OCI-M1 (cell line): ENCODE data around the gene RELN.
"Not testable (repeated sequence)": the region's sequence is repeated elsewhere in the genome, so short reads cannot be mapped to it uniquely, and the experiment has no call there.

Experiments
- DNase-seq: peaks from one replicate; lab custom pipeline; 2025; lab: John Stamatoyannopoulos, UW

Gene RELN

DNA sequence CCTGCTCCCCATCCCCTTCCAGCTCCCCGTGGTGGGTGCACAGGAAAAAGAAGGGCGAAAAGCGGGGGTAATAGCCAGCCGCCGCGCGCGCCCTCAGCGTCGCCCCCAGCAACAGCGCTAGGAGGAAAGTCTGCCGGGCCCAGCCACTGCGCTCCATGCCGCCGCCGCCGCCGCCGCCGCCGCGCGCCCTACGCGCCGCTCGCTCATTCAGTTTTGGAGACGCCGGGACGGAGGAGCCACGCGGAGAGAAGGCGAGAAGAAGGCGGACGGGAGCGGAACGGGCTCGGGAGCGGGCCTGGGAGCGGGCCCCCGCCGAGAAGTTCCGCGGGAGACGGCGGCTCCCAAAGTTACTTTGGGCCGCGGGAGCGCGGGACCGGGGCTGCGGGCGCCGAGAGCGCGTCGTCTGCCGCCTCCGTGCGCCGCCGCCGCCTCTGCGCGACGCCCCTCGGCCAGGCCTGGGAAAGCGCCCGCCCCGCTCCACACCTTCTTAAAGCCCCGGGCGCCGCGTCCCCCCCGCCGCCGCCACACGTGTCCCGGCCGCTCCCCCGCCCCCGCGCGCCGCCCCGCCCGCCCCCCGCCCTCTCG, at the start of gene RELN:
Gene RELN (minus strand): TSS at position 459 of the 585 bp plus-strand sequence. CDS start 302 bp downstream, at position 157.
- DNase-seq: peak; percentile 39

DNA sequence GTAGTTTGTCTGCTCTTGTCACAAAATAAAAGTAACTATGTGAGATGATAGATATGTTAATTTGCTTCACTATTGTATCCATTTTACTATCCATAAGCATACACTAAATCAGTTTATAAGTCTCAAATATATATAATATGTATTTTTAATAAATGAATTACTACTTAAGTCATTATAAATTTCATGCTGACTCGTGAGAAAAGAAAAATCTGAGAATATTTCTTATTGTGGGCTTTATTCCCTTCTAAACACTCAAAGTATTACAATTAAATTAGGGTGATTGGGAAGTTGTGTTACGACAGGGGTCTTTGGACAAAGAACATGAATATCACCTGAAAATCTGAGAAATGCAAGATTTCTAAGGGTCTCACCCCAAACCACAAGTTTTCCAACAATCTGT, 48.7 kb upstream of the RELN start:
- DNase-seq: no peak

DNA sequence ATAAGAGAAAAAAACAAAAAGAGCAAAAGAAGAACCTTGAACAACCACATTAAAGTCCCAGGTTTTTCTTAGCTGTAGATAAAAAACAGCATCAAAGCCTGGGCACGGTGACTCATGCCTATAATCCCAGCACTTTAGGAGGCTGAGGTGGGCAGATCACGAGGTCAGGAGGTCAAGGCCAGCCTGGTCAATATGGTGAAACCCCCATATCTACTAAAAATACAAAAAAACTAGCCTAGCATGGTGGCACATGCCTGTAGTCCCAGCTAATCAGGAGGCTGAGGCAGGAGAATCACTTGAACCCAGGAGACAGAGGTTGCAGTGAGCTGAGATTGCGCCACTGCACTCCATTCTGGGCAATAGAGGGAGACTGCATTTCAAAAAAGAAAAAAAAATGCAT, 47.4 kb upstream of the RELN start:
- DNase-seq: not testable (repeated sequence)

DNA sequence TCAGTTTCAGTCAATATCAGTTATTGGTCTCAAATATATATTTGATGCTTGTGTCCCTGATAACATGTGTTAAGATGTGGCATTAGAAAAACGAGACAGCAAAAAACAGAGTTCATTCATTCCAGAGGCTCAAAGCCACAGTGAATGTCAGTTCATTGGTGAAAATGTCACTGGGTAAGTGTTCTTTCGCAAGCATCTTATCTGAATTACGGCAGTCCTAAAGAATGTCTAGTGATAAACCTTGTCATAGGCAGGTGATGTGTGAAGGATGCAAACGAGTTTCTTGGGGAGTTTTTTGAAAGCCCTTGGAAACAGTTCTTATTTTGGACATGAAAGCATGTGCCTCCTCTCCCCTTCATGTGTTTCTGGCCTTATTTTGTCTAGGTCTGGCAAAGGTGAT, 45.9 kb upstream of the RELN start:
- DNase-seq: no peak

DNA sequence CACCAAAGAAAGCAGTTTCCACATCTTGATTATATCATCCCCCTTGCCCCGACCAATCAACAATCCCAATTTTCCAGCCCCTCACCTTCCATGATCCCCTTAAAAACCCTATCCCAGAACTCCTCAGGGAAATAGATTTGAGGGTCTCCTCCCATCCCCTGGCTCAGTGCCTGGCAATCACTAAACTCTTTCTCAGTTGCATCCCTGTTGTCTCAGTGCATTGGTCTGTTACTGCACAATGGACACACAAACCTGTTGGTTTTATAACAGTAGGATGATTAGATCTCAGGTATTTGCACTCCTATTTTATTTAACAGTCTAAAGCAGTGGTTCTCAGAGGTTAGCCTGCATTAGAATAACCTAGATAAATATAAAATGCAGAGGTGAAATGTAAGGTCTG, 45.2 kb upstream of the RELN start:
- no peak for DNase-seq

DNA sequence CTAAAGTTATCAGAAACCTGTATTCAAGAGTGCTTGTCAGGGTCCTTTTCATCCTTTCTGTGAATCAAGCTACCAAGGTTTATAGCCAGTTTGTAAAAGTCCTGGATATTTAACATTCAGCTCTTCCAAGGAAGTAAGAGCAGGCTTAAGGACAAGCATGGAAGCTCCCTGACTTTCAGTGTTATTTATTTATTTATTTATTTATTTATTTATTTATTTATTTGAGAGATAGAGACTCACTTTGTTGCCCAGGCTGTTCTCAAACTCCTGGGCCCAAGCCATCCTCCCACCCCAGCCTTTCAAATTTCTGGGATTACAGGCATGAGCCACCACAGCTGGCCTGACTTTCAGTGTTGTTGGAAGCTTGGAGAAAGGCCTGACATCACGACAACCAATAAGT, 44.4 kb upstream of the RELN start:
- DNase-seq: no peak

DNA sequence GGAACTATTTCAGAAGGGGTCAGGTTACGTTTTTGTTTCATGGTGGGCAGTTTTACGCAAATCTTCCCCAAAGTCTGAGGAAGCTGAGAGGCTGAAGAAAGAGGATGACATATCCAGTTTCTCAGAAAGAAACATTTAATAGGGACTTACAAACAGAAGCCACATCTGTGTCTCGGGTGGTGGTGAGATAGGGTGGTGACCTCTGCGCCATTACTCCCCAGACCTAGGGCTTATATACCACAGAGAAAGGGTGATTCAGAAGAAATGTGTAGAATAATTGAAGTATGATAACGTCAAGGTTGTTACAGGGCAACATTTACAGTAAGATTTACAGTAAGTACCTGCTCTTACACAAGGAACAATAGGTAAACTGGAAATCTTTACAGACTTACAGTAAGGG, 43.0 kb upstream of the RELN start:
- DNase-seq: peak; percentile 29

DNA sequence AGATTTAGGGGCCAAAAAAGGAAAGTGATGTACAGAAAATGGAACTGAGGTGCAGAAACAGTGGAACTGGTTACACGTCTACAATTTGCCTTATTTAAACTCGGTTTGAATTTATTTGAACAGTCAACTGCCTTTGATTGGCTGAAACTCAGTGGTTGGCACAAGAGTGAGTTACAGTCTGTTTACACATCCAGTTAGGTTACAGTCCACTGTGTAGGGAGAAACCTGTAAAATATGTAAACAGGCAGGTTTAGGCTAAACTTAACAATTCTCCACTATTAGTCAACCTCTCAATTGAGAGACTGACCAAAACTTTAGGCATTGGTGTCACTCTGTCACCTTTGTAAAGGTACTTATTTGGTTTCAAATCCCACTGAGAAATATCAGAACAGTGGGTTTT, 40.3 kb upstream of the RELN start:
- DNase-seq: no peak

DNA sequence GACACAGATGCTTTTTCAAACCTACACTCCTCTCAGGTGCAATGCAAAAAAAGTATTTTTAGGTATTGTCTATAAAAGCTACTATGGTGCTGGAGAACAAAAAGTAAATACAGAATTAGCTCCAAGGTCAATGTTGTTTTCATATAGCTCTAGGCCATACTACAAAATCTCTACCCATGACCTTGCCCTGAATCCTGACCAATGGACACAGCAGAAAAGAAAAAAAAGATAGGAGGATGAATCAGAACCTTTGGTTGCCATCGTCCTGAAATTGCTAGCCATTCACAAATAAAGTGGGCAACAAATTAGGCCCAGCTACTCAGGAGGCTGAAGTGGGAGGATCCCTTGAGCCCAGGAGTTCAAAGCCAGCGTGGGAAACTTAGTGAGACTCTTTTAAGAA, 35.2 kb upstream of the RELN start:
- no peak for DNase-seq

DNA sequence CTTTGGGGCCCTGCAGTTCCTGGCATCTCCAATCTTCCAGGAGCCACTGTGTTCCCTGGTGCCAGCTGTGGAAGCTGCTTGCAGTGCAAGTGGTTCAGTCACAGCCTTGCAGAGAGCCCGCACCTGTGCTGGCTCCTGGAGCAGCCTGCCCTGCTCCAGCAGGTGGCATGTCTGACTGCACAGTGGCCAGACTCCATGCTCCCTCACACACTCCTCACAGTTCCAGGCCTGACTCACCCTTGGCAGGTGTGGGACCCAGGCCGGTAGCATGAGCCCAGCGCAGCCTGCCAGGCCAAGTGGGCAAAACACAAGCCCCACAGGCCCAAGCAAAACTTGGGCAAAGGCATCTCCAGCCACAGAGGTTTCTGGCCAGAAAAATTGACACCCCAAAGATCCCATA, 33.6 kb upstream of the RELN start:
- DNase-seq: no peak

DNA sequence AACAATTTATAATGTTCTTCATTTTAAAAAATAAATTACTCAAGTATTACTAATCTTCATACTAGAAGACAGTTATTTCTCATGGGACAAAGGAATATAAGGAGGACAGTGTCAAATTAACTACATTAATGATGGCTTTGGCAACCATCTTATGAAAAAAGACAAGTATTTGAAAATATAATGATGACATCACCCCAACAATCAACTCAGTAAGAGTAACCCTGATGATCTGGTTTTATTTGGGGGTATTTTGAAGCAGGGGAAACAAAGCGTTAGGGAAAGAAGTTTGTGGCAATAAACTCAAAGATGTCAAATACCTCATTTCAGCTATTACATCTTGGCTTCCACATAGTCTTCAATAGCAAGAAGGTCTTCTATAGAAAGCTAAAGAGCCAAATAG, 29.0 kb upstream of the RELN start:
- no peak for DNase-seq

DNA sequence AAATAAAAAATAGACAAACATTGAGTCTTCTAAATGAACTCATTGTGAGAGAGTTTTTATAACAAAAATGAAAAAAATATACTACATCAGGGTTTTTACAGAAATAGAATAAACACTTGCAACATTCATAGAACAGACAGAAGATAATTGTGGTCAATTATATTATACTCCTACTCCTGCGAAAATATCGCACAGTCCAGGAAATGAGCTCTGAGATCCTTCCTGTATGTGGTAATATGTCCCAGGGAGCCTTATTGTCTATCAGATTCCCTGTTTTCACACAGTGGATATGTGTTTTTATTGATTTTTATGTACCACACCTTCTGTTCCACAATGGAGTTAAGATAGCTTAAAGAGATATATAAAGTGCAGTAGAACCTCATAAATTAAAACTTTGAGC, 27.5 kb upstream of the RELN start:
- peak; percentile 5 for DNase-seq

DNA sequence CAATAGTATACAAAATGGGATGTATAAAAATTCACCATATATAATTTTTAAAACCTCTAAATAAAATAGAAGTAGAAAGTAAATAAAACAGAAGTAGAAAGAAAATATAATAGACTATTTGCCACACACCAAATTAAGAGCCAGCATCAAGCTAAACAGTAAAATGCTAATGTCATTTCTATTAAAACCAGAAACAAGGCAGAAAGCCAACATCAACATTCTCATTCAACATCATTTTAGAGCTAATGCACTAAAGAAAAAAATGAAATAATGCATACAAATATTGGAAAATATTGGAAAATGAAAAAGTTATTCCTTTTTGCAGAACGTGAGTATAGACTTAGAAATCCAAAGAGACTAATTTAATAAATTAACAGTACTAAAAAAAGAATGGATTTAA, 23.4 kb upstream of the RELN start:
- no peak for DNase-seq

DNA sequence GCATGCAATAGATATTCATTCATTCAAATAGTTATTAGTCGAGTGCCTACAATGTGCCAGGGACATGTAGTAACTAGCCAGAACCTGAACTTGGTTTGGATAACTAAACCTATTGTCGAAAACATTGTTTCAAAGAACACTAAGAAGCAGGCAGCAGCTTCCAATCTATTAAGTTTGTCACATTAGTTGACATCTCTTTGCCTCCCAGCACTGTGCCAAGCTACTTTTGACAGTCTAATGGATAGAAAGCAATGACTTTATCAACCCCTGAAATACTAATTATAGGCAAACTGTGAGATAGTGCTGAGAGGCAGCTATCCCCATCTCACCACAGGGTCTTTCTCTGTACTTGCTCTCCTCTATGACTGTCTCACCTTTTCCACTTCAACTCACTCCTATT, 22.4 kb upstream of the RELN start:
- DNase-seq: no peak

DNA sequence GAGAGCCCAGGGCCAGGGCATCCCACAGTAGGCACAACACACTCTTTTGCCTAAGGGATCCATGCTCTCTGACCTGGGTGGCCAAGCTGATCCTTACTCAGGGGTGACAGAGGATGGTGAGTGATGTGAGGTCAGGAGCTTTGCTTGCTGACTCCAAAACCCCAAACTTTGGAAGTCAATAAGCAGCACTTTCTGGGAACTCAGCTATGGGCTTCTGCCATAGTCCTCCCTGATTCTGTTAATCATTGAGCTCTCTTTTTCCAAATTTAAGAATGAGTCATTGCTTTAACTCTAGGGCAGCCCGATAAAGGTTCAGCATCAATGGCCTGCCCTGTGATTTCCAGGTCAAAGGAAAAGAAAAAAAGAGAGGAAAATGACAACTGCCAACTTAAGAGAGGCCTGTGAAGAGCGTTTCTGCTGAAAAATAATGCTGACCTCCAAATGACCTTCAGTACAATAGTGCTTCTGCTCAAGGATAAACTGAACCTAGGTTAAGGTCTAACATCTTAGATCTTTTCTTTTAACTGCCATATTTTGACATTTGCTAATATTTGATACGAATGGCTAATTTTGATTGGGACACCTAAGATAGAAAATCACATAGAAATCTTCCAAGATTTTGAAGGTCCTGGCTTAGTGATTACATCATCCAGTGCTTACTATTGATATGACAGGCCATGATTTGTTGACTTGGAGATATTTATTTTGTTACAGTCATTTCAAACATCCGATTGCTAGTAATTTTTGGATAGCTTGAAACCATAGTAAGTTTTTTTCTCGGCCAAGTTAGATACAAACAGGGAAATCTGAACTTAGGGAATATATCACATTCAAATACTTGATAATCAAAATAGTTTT, 20.8 kb upstream of the RELN start:
- no peak for DNase-seq

DNA sequence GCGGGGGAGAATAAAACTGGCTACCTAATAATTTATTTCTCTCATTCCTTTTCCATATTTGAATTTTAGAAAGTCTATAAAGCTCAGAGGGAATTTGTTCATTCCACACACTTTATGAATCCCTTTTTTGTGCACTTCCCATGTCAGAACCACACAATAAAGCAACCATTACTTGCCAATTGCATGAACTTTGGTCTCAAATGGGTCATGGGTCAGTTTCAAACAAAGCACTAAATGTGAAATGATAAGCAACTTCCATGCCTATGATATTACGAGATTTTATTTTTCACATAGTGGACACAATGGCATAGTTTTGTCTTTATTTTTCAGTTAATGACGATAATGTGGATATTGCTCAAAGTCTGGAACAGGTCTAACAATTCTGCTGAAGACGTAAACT, 18.6 kb upstream of the RELN start:
- DNase-seq: no peak

DNA sequence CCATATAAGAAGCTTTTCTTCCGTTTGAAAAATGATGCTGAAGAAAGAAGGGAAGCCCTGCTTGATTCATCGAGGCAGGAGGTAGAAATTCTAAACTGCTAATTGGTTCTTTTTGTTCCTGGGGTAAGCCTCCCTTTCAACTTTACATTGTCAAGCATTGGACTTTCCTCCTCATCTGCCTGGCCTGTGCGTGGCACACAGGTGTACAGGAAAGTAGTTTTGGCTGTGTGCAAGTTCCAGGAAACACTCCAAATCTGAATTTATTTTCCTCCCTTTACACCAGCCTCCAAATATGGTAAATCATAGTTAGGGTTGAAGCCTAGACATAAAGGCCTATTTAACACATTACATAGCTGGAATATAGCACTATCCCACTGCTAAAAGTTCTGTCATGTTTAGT, 18.2 kb upstream of the RELN start:
- no peak for DNase-seq

DNA sequence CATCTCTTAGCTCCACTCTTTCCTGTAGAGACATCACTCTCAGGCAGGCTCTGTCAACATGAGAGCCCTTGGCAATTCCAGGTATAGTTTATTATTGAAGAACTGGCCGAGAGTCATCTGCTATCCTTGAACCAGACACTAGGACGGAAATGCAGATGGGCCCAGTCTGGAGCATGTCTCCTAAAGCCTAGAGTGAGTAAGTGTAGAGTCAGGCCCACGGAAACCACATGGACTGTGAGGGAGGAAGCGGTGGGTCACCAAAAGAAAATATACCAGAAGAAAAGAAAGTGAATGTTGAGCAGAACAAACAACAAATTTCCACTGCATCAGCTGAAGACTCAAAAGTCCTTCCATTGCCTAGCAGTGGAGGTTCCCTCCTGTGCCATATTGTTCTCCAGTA, 15.7 kb upstream of the RELN start:
- no peak for DNase-seq

DNA sequence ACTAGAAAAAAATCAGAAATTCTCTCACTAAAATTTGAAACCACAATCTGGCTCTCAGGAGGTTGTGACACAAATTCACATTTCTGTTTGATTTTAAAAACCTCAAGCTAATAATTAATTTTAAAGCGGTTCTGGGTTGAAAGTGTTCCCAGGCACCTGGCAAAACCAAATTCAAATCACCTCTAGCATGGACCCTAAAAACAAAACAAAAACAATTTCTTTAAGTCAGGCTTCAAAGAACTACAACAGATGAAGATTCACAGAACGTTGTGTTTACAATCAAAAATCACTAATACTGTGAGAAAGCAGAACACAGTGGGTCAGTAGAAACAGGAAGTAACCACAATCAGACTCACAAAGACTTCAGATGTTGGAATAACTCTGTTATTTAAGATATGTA, 7.2 kb upstream of the RELN start:
- peak; percentile 63 for DNase-seq

DNA sequence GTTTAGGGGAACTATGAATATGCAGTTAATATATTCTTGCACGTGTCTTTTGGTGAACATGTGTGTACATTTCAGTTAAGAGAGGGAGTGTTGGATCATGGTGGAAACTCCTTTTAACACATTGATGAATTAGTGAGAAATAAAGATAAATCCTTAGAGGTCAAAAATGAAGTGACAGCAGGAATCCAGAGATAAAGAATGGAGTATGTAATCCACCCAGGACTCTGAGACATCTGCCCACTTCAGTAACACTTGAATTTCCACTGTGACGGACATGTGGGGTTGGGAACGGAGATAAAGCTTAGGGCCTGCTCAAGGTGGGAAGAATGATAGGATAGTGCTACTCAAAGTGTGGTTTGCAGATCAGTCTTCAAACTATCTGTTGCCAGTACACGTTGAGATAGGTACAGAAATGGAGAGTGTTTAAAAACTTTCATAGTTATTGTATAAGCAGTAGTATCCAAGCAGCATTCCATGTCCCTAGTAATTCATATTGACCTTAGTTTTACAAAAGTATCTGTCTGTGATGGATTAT, 6.6 kb upstream of the RELN start:
- peak; percentile 89 for DNase-seq

DNA sequence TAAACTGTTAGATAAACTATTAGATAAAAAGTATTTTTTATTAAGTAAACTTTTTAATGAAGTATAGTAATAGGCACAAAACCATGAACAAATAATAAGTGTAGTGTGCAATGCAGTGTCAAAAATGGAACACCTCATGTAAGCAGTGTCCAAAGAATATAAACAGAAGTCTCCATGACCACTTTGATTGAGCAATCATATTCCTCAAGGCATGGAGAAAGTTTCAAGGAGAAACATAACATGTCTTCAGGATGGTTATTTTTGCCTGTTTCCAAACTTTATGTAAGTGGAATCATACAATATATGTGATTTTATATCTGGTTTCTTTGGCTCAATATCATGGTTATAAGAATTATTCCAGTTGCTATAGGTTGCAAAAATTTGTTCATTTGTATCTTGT, 6.1 kb upstream of the RELN start:
- peak; percentile 46 for DNase-seq

DNA sequence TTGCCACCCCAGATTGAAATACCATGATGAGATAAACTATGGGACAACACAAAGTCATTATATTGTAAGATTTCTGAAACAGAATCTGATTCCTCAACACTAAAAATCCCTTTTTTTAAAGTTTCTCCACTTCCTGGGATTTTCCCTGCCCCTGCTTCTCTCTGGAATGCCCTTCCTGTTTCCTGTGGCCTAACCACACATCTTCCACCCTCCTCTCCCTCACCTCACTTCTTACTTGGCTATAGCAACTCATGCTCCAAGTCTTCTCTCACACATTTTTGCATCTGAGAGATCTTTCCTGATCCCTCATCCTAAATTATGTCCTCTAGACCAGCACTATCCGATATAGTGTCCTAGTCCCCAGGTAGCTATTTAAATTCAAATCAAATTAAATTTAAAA, 4.1 kb upstream of the RELN start:
- no peak for DNase-seq

DNA sequence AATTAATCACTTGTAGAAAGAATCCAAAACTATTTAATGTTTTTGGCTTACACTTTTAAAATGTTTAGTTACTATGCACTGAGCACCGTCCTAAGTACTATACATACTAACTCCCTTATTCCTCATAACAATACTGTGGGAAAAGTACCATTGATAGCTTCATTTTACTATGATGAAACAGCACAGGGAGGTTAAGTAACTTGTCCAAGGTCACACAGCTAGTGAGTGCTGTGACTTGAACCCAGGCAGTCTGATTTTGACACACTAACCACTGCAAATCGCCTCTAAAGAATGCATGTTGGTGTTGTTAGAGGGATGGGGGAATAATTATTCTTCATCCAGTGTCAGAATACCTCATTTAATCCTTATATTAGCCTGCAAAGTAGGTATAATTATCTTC, 1.9 kb upstream of the RELN start:
- no peak for DNase-seq

DNA sequence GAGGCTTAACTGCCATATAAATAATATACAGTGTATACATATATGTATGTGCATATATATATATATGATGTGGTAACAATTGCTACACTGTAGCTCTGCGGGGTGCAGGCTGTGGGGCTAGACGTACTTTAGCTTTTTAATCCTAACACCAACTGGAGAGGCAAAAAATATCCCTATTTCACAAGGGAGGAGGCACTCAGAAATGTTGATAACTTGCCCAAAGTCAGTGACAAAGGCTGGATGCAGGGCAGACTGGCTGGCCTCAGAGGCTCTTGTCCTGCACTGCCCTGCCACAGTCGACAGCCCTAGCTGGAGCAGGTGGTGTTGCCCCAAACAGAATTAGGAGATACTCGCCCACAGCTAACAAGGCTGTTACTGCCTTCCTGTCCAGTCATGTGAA, 1.5 kb upstream of the RELN start:
- no peak for DNase-seq
